ENCODE data around the gene PAH. TPM values are rescaled to one million over a fixed set of nuclear protein-coding genes. Genes with fewer than 3 reads are reported as not detected.
A peak's percentile ranks its signal among the peaks of the same experiment; 100 is the strongest.

The PAH gene
- total and polyA plus RNA-seq, 2 of the 13 experiments (the other 11 are each of a cell fraction or from before 2014, with no cell fraction given) = 192 to 451 TPM

GRCh38 chr12:102951841-102952240, 34.8 kb upstream of the PAH start:
- H3K9me3 ChIP-seq (ENCODE audit: low read length) = no peaks in the 10 kb centered on the region
- no peak for TF ChIP-seq NFAT5 (CRISPR knock-in tag; IDR thresholded peaks at IDR 0.05)
- peak; percentile 6 for TF ChIP-seq HNRNPK (IDR thresholded peaks at IDR 0.05; ENCODE audit: low read depth, low read length, poor library complexity, severe bottlenecking)
- H3K27ac ChIP-seq (ENCODE audit: extremely low read length, insufficient read depth, low read length) = no peak overlapping the region
- no peak overlapping the region for H3K9ac ChIP-seq (ENCODE audit: insufficient read depth, low read depth, low read length)
- H3K36me3 ChIP-seq (replicated peaks in 1 of 2; ENCODE audit: control insufficient read depth in 1 of 2, insufficient read depth in 2 of 2, low read length in 2 of 2) = no peaks in the 10 kb centered on the region
- 66% methylated on average over 9 of the region's 9 CpGs for WGBS (ENCODE audit: low lambda C conversion rate)
- H3K4me2 ChIP-seq (ENCODE audit: low read depth, low read length) = no peak overlapping the region
- in situ Hi-C loops (cut with HindIII; ENCODE audit: extremely low pct_ligation_motif_present, low pct_unique_long_range_greater_than_20kb) (no loop called here), intact Hi-C loops (cut with micrococcal nuclease; ENCODE audit: unreplicated experiment) (no loop called here)
- H3K4me3 ChIP-seq (replicated peaks in 1 of 3; ENCODE audit: insufficient read depth in 1 of 3, low read depth in 2 of 3, low read length in 3 of 3) = no peak overlapping the region
- ATAC-seq (no peak), FAIRE-seq (no peak), DNase-seq (ENCODE audit: low spot score) (no peak)
- H3K27me3 ChIP-seq (ENCODE audit: control insufficient read depth in 1 of 2, insufficient read depth in 2 of 2, low read length in 2 of 2) = peaks cover 5 to 28% of the 10 kb centered on the region in 2 experiments; a peak in 4 of 5 replicates
- no peaks in the 10 kb centered on the region for H4K20me1 ChIP-seq (ENCODE audit: insufficient read depth, low read length)
- ChIA-PET CTCF (ENCODE audit: low intra/inter-chr PET ratio, low total read pairs) (no interaction called here), POLR2A (no interaction called here)
- H3K4me1 ChIP-seq (ENCODE audit: insufficient read depth, low read length) = peaks cover 28% of the 10 kb centered on the region
- H2AFZ ChIP-seq (ENCODE audit: low read length) = no peak overlapping the region
- BruUV-seq (replicated peaks) = no TSS peak
- H3K79me2 ChIP-seq (ENCODE audit: insufficient read depth, low read length) = no peaks in the 10 kb centered on the region

Measured in HepG2 (cell line).